ENCODE measurements around the gene ESRP2.

The ESRP2 gene

GRCh38 chr16:68269793-68270192, 33.9 kb upstream of the ESRP2 start:
- H3K4me3 Mint-ChIP-seq: peak overlapping the region; percentile 66 to 76
- ATAC-seq: peak; percentile 47
- H3K27ac Mint-ChIP-seq: peak overlapping the region; percentile 92 to 99
- no peak for DNase-seq
- no peaks in the 10 kb centered on the region for H3K9me3 Mint-ChIP-seq
- peaks cover 94% of the 10 kb centered on the region for H3K4me1 Mint-ChIP-seq
- no peaks in the 10 kb centered on the region for H3K27me3 Mint-ChIP-seq

DNA sequence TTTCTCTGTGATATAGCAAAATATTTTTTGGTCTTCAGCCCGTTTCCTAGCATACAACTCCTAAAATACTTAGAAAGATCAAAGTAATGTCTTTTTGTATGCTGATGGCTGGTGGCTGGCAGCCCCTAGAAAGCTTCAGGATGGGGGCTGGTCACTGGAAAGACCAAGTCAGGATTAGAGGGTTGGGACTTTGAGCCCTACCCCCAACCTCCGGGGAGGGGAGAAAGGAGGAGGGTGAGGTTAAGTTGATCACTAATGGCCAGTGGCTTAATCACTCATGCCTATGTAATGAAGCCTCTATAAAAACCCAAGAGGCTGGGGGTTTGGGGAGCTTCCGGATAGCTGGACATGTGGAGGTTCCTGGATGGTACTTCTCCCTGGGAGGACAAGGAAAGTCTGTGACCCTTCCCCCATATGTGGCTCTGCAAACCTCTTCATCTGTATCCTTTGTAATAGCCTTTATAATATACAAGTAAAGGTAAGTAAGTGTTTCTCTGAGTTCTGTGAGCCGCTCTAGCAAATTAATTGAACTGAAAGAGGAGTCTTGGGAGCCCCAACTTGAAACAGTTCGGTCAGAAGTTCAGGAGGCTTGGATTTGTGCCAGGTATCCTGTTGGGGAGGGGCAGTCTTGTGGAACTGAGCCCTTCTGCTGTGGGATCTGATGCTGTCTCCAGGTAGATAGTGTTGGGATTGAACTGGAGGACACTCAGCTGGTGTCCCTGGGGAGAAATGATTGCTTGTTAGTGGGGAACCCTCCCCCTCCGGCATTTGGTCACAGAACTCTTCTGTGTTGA, 31.9 kb upstream of the ESRP2 start:
- Mint-ChIP-seq H3K27ac (peak overlapping the region; percentile 65 to 77), H3K9me3 (no peaks in the 10 kb centered on the region), H3K4me1 (peaks cover 86% of the 10 kb centered on the region), H3K27me3 (no peaks in the 10 kb centered on the region), H3K4me3 (peak overlapping the region; percentile 70 to 78)
- DNase-seq (no peak), ATAC-seq (no peak)

DNA sequence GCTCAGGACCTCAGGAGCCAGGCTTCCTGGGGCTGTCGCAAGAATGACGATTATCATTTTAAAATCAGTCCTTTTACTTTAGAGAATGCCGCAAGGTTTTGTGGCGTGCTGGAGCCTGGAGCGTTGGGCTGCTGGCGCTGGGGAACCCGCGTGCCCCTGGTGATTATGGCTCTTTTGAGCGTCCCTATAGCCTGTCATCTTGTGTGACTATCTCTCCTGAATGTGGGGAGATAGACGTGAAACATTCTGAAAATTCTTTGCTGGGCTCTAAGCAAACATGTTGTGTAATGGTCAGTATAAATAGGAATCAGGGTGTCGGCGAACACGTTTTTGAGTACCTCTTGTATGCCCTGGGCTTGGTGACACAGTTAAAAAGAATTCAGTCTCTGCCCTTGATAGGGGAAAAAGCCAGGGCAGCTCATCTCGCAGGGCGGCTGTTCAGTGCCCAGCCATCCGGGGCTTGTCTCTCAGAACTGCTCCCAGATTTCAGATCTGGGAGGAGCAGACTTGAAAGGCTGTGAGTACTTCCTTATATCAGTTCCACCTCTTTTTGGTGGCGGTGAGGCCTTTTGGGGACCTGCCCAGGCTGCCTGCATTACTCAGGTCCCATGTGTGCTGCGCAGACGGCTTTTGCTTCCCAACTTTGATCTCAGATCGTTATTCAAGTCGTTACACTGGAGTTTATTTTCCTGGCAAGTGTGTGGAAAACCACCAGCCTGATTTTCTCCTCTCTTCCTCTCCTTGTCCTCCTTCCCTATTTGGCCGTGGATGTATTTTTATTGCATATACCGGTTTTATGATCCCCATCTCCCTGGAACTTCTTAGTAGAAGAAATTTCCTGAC, 29.4 kb upstream of the ESRP2 start:
- peak; percentile 18 for ATAC-seq
- no peaks in the 10 kb centered on the region for H3K9me3 Mint-ChIP-seq
- peak overlapping the region; percentile 87 to 95 for H3K4me3 Mint-ChIP-seq
- peak in 1 of 2 donors; percentile 52 for DNase-seq
- H3K27ac Mint-ChIP-seq: peak overlapping the region; percentile 95 to 96
- H3K27me3 Mint-ChIP-seq: no peaks in the 10 kb centered on the region
- H3K4me1 Mint-ChIP-seq: peaks cover 76% of the 10 kb centered on the region

DNA sequence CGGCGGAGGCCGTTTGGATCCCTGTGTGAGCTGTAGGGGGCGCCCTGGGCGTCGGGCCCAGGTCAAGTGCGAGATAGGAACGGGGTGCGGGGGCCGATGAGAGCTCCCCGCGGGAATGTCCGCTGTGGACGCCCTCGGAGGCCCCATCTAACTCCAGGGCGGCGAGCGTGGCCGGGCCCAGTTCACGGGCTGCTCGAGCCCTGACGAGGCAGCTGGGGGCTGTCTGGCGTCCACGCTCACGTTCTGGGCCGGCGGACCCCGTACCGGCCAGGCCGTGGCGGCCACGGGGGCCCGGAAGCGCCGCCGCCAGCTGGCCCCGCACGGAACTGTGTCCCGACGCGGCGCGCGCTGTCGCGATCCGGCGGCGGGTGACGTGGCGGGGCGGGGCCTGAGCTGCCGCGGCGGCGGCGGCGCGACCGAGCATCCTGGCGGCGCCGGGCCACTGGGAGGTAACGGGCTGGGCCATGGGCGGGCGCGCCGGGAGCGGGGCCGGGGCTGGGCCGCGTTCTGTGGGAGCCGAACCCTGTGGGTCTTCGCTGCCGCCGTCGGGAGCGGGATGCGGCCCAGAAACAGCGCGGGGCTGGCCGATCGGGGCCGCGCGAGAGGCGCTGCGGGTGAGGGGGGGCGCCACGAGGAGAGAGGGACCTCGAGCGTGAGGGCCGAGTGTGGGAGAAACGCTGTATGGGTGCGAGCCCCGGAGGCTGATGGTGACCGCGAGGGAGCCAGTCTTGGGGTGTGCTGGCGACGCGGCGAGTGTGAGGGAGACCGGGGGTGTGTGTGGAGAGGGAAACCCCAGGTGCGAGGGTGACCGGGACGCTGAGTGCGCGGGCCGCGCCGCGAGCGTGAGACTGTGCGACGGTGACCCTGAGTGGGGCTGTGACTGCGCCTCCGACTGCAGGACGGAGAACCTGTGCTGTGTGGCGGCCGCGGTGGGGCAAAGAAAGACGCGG, 28.5 kb upstream of the ESRP2 start, which contains the start of gene SLC7A6:
Gene SLC7A6, plus strand, starts transcription at position 399 of the 950 bp plus-strand sequence. CDS start 10,201 bp downstream, outside the sequence.
- no peaks in the 10 kb centered on the region for H3K27me3 Mint-ChIP-seq
- DNase-seq: peak; percentile 92
- H3K27ac Mint-ChIP-seq: peak within 1 kb of the TSS; percentile 95 to 96
- ATAC-seq: peak; percentile 81
- peaks cover 67% of the 10 kb centered on the region for H3K4me1 Mint-ChIP-seq
- no peaks in the 10 kb centered on the region for H3K9me3 Mint-ChIP-seq
- H3K4me3 Mint-ChIP-seq: peak within 1 kb of the TSS; percentile 87 to 95

DNA sequence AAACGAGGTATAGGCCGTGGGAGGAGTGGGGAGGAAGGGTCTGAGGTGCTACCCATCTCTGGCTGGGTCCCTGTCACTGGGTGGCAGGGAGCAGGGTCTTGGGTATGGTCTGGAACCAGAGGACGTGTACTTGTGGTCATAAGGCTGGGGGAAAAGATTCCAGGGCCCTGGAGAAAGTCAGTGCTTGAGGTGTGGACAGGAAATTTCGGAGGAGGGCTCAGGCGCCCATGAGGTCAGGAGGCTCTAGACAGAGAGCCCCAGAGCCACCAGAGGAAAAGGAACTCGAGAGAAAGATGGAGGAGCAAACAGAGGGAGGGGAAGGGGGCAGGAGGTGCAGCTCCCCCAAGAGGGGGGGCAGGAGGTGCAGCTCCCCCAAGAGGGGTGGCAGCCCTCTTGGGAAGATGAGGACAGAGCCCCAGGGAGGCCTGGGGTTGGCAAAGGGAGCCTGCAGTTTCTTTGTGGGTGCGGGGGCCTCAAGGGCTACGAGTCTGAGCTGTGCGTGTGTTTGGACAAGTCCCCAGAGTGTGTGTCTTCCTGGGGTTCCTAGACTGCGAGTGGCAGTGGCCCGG, 27.7 kb upstream of the ESRP2 start:
- no peak for DNase-seq
- Mint-ChIP-seq H3K27ac (peak overlapping the region; percentile 91 to 96), H3K27me3 (no peaks in the 10 kb centered on the region), H3K4me3 (peak overlapping the region; percentile 86 to 95), H3K9me3 (no peaks in the 10 kb centered on the region), H3K4me1 (peaks cover 60% of the 10 kb centered on the region)
- no peak for ATAC-seq

DNA sequence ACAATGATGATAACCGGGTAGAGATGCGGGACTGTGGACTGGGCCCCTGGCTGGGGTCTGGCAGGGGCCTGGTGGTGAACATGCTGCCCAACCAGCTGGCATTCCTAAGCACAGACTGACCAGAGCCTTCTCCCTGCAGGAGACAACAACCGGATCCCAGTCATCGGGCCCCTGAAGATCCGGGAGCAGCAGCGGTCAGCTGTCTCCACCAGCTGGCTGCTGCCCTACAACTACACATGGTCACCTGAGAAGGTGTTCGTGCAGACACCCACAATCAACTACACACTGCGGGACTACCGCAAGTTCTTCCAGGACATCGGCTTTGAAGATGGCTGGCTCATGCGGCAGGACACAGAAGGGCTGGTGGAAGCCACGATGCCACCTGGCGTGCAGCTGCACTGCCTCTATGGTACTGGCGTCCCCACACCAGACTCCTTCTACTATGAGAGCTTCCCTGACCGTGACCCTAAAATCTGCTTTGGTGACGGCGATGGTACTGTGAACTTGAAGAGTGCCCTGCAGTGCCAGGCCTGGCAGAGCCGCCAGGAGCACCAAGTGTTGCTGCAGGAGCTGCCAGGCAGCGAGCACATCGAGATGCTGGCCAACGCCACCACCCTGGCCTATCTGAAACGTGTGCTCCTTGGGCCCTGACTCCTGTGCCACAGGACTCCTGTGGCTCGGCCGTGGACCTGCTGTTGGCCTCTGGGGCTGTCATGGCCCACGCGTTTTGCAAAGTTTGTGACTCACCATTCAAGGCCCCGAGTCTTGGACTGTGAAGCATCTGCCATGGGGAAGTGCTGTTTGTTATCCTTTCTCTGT, 23.3 kb upstream of the ESRP2 start:
- H3K4me3 Mint-ChIP-seq: no peak overlapping the region
- H3K9me3 Mint-ChIP-seq: no peaks in the 10 kb centered on the region
- no peak for ATAC-seq
- peaks cover 33% of the 10 kb centered on the region for H3K4me1 Mint-ChIP-seq
- H3K27me3 Mint-ChIP-seq: no peaks in the 10 kb centered on the region
- no peak for DNase-seq
- no peak overlapping the region for H3K27ac Mint-ChIP-seq

GRCh38 chr16:68257906-68258800, 22.2 kb upstream of the ESRP2 start:
- no peak for DNase-seq
- H3K4me1 Mint-ChIP-seq: peaks cover 25% of the 10 kb centered on the region
- ATAC-seq: no peak
- H3K27me3 Mint-ChIP-seq: no peaks in the 10 kb centered on the region
- H3K4me3 Mint-ChIP-seq: no peak overlapping the region
- no peaks in the 10 kb centered on the region for H3K9me3 Mint-ChIP-seq
- peak overlapping the region in 1 of 2 donors; percentile 82 for H3K27ac Mint-ChIP-seq

DNA sequence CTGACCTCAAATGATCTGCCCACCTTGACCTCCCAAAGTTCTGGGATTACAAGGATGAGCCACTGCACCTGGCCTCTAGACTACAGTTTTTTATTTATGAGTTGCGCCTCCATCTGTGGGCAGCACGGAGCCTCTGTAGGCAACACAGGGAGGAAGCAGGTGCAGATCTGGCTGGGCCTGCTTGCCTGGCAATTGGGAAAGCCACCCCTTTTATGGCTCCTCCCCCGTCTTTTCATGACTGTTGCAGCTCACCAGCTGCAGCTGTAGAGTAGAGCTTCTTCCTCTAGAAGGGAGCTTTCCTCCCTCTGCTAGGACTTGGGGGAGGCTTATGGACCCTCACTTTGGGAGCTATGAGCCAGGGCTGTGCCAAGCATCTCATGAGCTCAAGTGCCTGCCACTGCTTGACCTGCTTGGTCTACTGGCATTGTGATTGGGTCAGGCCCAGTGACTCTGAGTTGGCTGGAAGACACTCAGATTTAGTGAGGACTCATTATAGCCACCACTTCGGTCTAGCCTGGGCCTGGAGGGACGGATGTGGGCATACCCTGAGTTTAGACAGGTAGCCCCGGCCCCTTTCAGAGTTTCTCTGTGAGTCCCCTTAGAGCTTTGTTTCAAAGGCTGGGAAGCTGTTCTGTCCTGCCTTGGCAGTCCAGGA, 21.5 kb upstream of the ESRP2 start:
- no peak overlapping the region for H3K4me3 Mint-ChIP-seq
- ATAC-seq (no peak), DNase-seq (no peak)
- H3K27ac Mint-ChIP-seq: peak overlapping the region in 1 of 2 donors; percentile 82
- no peaks in the 10 kb centered on the region for H3K9me3 Mint-ChIP-seq
- H3K4me1 Mint-ChIP-seq: peaks cover 19% of the 10 kb centered on the region
- no peaks in the 10 kb centered on the region for H3K27me3 Mint-ChIP-seq

DNA sequence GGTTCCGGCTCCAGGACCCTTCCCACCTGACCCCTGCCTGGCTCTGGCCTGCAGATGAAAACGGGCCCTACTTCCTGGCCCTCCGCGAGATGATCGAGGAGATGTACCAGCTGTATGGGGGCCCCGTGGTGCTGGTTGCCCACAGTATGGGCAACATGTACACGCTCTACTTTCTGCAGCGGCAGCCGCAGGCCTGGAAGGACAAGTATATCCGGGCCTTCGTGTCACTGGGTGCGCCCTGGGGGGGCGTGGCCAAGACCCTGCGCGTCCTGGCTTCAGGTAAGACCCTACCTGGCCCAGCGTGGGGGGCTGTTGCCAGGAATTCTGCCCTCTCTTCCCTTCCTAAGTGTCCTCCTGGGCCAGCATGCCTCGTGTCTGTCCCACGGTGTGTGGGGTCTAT, 19.8 kb upstream of the ESRP2 start:
- Mint-ChIP-seq H3K9me3 (no peaks in the 10 kb centered on the region), H3K4me1 (peaks cover 5% of the 10 kb centered on the region), H3K27ac (no peak overlapping the region), H3K27me3 (no peaks in the 10 kb centered on the region), H3K4me3 (no peak overlapping the region)
- ATAC-seq (no peak), DNase-seq (no peak)

DNA sequence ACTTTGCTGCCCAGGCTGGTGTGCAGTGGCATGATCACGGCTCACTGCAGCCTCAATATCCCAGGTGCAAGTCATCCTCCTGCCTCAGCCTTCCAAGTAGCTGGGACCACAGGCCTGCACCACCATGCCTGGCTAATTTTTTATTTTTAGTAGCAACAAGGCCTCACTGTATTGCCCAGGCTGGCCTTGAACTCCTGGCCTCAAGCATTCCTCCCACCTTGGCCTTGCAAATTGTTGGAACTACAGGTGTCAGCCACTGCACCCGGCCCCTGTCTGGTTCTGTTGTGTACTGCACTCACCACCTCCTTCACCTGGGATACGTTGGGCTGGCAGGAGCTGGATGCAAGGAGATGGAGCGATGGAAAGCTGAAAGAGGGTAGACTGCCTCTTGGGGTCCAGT, 17.8 kb upstream of the ESRP2 start:
- DNase-seq: no peak
- no peak overlapping the region for H3K4me3 Mint-ChIP-seq
- H3K9me3 Mint-ChIP-seq: no peaks in the 10 kb centered on the region
- peak overlapping the region in 1 of 2 donors; percentile 63 for H3K27ac Mint-ChIP-seq
- ATAC-seq: no peak
- peaks cover 5% of the 10 kb centered on the region for H3K4me1 Mint-ChIP-seq
- H3K27me3 Mint-ChIP-seq: no peaks in the 10 kb centered on the region

DNA sequence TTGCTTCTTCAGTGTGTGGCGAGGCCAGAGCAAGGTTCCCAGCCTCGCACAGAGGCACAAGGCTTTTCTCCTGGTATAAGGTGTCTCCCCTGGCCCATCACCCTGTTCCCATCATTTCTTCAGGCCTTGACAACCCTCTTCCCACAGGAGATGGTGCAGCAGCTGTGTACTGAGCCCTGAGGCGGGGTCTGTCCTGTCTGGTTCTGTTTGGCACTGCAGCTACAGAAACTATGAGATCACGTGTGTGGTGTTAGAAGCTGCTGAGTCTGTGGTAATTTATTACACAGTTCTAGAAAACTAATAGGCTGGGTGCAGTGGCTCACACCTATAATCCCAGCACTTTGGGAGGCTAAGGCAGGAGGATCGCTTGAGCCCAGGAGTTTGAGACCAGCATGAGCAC, 16.5 kb upstream of the ESRP2 start:
- no peak for ATAC-seq
- Mint-ChIP-seq H3K27me3 (no peaks in the 10 kb centered on the region), H3K27ac (no peak overlapping the region)

GRCh38 chr16:68251832-68252231, 15.9 kb upstream of the ESRP2 start:
- Mint-ChIP-seq H3K9me3 (no peaks in the 10 kb centered on the region), H3K27ac (no peak overlapping the region), H3K4me3 (no peak overlapping the region), H3K27me3 (no peaks in the 10 kb centered on the region), H3K4me1 (peaks cover 14% of the 10 kb centered on the region)
- no peak for DNase-seq
- ATAC-seq: no peak

More for the DNA sequence above, 16.5 kb upstream of the ESRP2 start:
- H3K9me3 Mint-ChIP-seq: no peaks in the 10 kb centered on the region
- no peak for DNase-seq
- H3K4me1 Mint-ChIP-seq: peaks cover 11% of the 10 kb centered on the region
- H3K4me3 Mint-ChIP-seq: no peak overlapping the region

GRCh38 chr16:68250951-68251350, 15.0 kb upstream of the ESRP2 start:
- DNase-seq (no peak), ATAC-seq (no peak)
- Mint-ChIP-seq H3K27ac (no peak overlapping the region), H3K27me3 (no peaks in the 10 kb centered on the region), H3K4me1 (peaks cover 22% of the 10 kb centered on the region), H3K9me3 (no peaks in the 10 kb centered on the region), H3K4me3 (no peak overlapping the region)
